Measurements from ENCODE around the gene RPS10. TPM values are rescaled to one million over a fixed set of nuclear protein-coding genes. Genes with fewer than 3 reads are reported as not detected.

Gene RPS10
- total and polyA plus RNA-seq, 7 donors, result 2,556 to 7,534 (median 3,796) TPM

GRCh38 chr6:34457382-34457741, 31.5 kb upstream of the RPS10 start:
- no peak overlapping the region for H3K4me3 ChIP-seq
- TF ChIP-seq POLR2A (IDR thresholded peaks at IDR 0.05), result no peak
- TF ChIP-seq CTCF (IDR thresholded peaks at IDR 0.05), result no peak
- no peak for TF ChIP-seq EP300 (IDR thresholded peaks at IDR 0.05)
- H3K36me3 ChIP-seq, result no peaks in the 10 kb centered on the region
- no peak overlapping the region for H3K27ac ChIP-seq
- no peaks in the 10 kb centered on the region for H3K4me1 ChIP-seq
- H3K27me3 ChIP-seq, result no peaks in the 10 kb centered on the region
- 64 to 71% methylated on average over 2 of the region's 2 CpGs for WGBS, 2 donors
- no peak for DNase-seq
- no peaks in the 10 kb centered on the region for H3K9me3 ChIP-seq
- intact Hi-C loops (cut with DNase I), result no loop called here

GRCh38 chr6:34455831-34456230, 30.0 kb upstream of the RPS10 start:
- intact Hi-C loops (cut with DNase I), result no loop called here
- no peaks in the 10 kb centered on the region for H3K27me3 ChIP-seq
- no peak for DNase-seq
- TF ChIP-seq EP300 (IDR thresholded peaks at IDR 0.05), result no peak
- no peak overlapping the region for H3K4me3 ChIP-seq
- no peak overlapping the region for H3K27ac ChIP-seq
- no peaks in the 10 kb centered on the region for H3K36me3 ChIP-seq
- 89 to 92% methylated on average over 1 of the region's 1 CpG for WGBS, 2 donors
- no peaks in the 10 kb centered on the region for H3K4me1 ChIP-seq
- H3K9me3 ChIP-seq, result no peaks in the 10 kb centered on the region

GRCh38 chr6:34451192-34451591, 25.3 kb upstream of the RPS10 start:
- TF ChIP-seq EP300 (IDR thresholded peaks at IDR 0.05) (no peak), POLR2A (IDR thresholded peaks at IDR 0.05) (no peak), CTCF (IDR thresholded peaks at IDR 0.05) (no peak), POLR2AphosphoS5 (IDR thresholded peaks at IDR 0.05) (no peak)
- intact Hi-C loops (cut with DNase I), result no loop called here
- Histone ChIP-seq H3K27me3 (no peaks in the 10 kb centered on the region), H3K4me1 (no peaks in the 10 kb centered on the region), H3K9me3 (no peaks in the 10 kb centered on the region), H3K27ac (no peak overlapping the region), H3K36me3 (no peaks in the 10 kb centered on the region), H3K4me3 (no peak overlapping the region)
- DNase-seq, result no peak
- WGBS, 2 donors, result 93 to 100% methylated on average over 1 of the region's 1 CpG

- Histone ChIP-seq H3K4me3 (no peak overlapping the region), H3K4me1 (no peaks in the 10 kb centered on the region), H3K27ac (no peak overlapping the region), H3K9me3 (no peaks in the 10 kb centered on the region), H3K36me3 (no peaks in the 10 kb centered on the region), H3K27me3 (no peaks in the 10 kb centered on the region)
- intact Hi-C loops (cut with DNase I), result no loop called here
- 61 to 74% methylated on average over 5 of the region's 5 CpGs for WGBS, 2 donors
- TF ChIP-seq CTCF (IDR thresholded peaks at IDR 0.05) (no peak), POLR2AphosphoS5 (IDR thresholded peaks at IDR 0.05) (no peak), POLR2A (IDR thresholded peaks at IDR 0.05) (no peak), EP300 (IDR thresholded peaks at IDR 0.05) (no peak)
- DNase-seq, result no peak
Measured at GRCh38 chr6:34447910-34448309, 22.0 kb upstream of the RPS10 start.

GRCh38 chr6:34447386-34447785, 21.5 kb upstream of the RPS10 start:
- Histone ChIP-seq H3K4me3 (no peak overlapping the region), H3K4me1 (no peaks in the 10 kb centered on the region), H3K27me3 (no peaks in the 10 kb centered on the region), H3K9me3 (no peaks in the 10 kb centered on the region), H3K36me3 (no peaks in the 10 kb centered on the region), H3K27ac (no peak overlapping the region)
- WGBS, 2 donors, result 83 to 86% methylated on average over 7 of the region's 7 CpGs
- DNase-seq, result no peak
- intact Hi-C loops (cut with DNase I), result no loop called here
- TF ChIP-seq POLR2AphosphoS5 (IDR thresholded peaks at IDR 0.05), result no peak
- TF ChIP-seq POLR2A (IDR thresholded peaks at IDR 0.05), result no peak
- no peak for TF ChIP-seq EP300 (IDR thresholded peaks at IDR 0.05)
- TF ChIP-seq CTCF (IDR thresholded peaks at IDR 0.05), result no peak
